ENCODE measurements around the gene UNC5C.

UNC5C gene

DNA sequence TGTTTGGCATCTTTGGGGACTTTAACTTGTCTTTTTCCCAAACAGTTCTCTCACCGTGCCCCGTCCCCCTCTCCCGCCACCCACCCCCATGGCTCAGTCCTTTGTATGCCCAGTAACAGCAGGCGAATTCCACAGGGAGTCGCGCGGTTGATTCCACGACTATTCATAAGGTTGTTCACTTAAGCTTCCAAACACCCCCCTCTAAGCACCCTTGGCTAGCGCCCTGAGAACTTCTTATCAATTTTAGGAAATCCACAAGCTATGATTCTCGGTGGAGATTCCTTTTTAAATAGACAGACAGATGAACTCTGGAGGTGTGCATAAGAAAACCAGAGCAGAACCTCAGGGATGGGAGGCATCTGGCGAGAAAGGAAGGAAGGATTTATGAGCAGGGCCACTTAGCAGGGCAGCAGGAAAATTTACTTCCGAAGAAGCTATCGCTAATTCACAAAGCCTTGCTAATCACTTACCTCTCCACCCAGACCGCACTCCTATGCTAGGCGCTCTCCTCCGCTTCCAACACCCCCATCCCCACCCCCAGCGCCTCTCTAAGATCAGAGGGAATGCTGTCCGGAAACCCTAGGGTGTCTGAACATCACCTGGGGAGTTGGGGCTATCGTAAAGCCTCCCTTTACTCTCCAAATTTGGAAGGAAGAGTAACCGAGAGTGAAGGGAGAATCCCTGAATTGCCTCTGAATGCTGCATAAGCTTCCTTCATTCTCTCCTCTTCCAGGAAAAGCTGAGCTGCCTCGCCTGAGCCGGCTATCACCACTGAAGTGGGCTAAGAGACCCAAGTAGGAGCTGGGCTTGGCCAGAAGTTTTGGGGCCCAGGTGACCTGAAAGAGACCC is 1.7 kb downstream of the UNC5C start:
- DNase-seq (ENCODE audit: low spot score) = no peak
- FAIRE-seq = no peak

DNA sequence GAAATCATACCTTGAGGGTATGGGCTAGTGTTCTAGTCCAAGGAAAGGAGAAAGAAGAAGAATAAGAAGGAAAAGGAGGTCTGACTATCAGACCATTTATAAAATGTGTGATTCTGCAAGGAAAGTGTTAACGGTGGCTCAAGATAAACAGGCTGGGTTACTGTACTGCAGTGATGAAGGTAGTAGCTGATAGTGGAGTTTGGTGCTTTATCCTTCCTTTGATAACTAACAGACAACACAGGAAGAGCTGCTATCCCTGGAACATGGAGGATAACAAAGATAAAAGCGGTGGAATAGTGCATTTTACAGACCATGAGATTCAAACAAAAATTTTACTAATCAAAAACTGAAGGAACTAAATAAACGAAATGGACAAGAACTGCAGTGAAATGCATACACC is 2.6 kb downstream of the UNC5C start:
- DNase-seq (ENCODE audit: low spot score) = no peak
- FAIRE-seq = no peak

GRCh38 chr4:95545546-95545945 is 3.2 kb downstream of the UNC5C start:
- no peak for DNase-seq (ENCODE audit: low spot score)
- FAIRE-seq = no peak

- peak; percentile 13 for FAIRE-seq
- no peak for DNase-seq (ENCODE audit: low spot score)
Measured at GRCh38 chr4:95544113-95545103, 4.4 kb downstream of the UNC5C start.

DNA sequence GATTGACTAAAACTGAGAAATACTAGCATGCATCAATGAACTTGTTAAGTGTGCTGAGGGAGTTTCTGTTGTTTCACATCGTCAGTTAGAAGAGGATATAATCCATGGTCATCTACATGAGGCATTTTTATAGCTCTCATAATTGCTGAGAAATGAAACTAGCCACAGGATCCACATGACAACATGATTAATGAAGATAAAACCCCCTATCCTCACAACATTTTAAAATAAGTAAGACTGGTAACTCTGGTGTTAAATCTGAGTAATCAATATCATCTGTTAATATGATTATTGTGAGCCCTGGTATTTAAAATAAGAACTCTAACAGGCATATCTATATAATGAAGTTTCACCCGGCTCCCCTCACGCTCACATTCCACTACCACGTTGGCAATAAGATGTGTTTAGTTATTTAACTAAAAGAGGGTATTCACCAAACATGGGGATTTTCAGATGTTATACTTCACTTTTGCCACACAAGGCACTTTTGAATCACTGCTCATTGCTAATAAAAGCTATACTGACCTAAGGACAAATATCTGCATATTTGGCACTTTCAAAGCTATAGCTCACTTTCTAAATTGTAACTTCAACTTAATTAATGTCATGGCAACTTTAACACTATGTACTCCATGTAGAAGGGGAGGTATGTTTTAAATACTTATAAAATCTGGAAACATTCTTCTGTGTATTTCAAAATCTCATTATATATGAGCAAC is 6.7 kb downstream of the UNC5C start:
- no peak for FAIRE-seq
- no peak for DNase-seq (ENCODE audit: low spot score)

DNA sequence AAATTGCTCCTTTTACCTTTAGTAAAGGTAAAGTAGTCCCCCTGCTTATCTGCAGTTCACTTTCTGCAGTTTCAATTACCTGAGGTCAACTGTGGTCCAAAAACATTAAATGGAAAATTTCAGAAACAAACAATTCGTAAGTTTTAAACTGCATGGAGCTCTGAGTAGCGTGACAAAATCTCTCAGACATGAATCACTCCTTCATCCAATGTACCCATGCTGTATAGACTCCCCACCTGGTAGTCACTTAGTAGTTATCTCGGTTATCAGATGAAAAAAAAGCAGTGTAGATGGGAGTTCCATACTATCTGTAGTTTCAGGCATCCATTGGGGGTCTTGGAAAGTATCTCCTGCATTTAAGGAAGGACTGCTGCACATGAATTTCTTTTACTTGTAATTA is 7.7 kb downstream of the UNC5C start:
- DNase-seq (ENCODE audit: low spot score) (no peak), FAIRE-seq (no peak)

GRCh38 chr4:95540227-95540626 is 8.5 kb downstream of the UNC5C start:
- no peak for FAIRE-seq

GRCh38 chr4:95539106-95539505 is 9.7 kb downstream of the UNC5C start:
- DNase-seq (ENCODE audit: low spot score) (no peak), FAIRE-seq (no peak)

More at GRCh38 chr4:95540227-95540626, 8.5 kb downstream of the UNC5C start:
- DNase-seq (ENCODE audit: low spot score) = no peak

DNA sequence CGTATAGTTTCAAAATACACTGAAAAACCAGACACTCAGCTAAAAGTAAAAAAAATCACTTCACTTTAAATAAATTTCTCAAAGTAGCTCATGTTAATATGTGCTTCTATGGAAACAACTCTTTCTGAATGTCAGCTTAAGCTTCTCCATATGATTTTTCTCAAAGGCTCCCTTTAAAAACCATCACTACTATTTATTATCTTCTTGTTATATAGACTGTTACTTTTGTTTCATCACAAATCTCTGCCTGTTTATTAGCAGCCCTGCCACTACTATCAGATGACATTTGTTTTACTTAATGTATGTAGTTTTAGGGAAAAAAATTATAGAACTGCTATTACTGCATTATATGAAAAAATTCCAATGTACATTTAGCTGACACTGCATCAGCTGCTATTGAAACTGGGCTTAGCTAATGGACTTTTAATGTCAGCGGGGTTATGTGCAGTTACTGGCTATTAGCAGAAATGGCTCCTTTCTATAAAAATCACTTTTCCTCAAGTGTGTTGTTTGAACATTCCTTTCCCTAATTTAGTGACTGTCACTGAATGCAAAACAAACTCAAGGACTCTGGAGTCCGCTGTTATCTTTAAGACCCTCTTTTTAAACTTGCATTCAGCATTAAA is 10.8 kb downstream of the UNC5C start:
- FAIRE-seq (no peak), DNase-seq (ENCODE audit: low spot score) (no peak)

- no peak for FAIRE-seq
Measured at GRCh38 chr4:95537191-95537590, 11.6 kb downstream of the UNC5C start.

GRCh38 chr4:95536650-95537049 is 12.1 kb downstream of the UNC5C start:
- no peak for DNase-seq (ENCODE audit: low spot score)

More at GRCh38 chr4:95537191-95537590, 11.6 kb downstream of the UNC5C start:
- DNase-seq (ENCODE audit: low spot score) = no peak

GRCh38 chr4:95535180-95535579 is 13.6 kb downstream of the UNC5C start:
- FAIRE-seq = no peak

More at GRCh38 chr4:95536650-95537049, 12.1 kb downstream of the UNC5C start:
- FAIRE-seq = no peak

DNA sequence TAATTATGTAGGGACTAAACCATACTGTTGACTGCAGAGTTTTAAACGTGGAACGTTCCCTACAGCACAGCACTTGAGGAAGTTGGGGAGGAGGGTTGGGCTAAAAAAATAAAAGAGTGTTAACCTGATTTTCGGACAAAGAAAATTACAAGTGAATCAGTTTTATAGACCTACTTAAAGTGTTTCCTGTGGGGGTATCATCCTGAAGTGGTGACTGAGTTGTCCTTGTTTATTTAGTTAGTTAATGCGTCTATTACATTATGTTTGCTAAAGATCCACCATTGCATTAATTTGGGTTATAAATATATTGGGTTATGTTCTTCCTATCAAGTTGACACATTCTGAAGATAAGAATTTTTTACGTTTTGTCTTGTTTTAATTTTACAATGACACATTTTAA is 14.7 kb downstream of the UNC5C start:
- FAIRE-seq = no peak
- no peak for DNase-seq (ENCODE audit: low spot score)

More at GRCh38 chr4:95535180-95535579, 13.6 kb downstream of the UNC5C start:
- no peak for DNase-seq (ENCODE audit: low spot score)

DNA sequence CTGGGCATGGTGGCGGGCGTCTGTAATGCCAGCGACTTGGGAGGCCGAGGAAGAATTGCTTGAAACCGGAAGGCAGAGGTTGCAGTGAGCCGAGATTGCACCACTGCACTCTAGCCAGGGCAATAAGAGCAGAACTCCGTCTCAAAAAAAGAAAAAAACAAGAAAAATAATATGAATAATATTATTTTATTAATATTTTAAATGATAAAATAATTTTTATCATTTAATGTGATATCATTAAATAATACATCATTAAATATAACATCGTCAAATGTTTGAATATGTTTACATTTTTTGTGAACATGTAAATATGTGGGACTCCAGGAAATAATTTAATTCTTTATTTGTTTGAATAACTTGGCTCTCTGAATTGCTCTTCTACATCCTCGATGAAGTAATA is 15.5 kb downstream of the UNC5C start:
- no peak for DNase-seq (ENCODE audit: low spot score)
- no peak for FAIRE-seq

GRCh38 chr4:95532305-95532704 is 16.5 kb downstream of the UNC5C start:
- no peak for DNase-seq (ENCODE audit: low spot score)
- no peak for FAIRE-seq

GRCh38 chr4:95531141-95531540 is 17.6 kb downstream of the UNC5C start:
- DNase-seq (ENCODE audit: low spot score) (no peak), FAIRE-seq (no peak)

DNA sequence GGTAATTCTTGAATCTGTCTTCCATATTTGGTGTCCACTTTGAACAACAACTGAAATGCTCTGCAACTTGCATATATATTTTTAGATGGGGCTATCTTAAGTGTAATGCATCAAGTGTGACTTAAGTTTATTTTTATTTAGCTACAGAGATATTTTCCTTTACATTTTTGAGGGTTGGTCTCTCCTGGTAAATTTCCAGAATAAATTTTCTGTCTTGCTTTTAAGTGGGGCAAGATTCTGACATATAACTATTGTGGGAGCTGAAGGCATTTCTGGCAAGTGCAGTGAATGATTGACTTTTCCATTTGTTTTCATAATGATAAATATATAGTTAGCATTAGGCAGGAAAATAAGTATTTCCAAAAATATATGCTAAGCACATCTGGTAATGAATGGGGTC is 18.8 kb downstream of the UNC5C start:
- FAIRE-seq = no peak
- no peak for DNase-seq (ENCODE audit: low spot score)

- FAIRE-seq = no peak
- no peak for DNase-seq (ENCODE audit: low spot score)
Measured at GRCh38 chr4:95528388-95528948, 20.3 kb downstream of the UNC5C start.

- no peak for FAIRE-seq
- DNase-seq (ENCODE audit: low spot score) = no peak
Measured at GRCh38 chr4:95526075-95526474, 22.7 kb downstream of the UNC5C start.

GRCh38 chr4:95524729-95525128 is 24.0 kb downstream of the UNC5C start:
- no peak for FAIRE-seq

DNA sequence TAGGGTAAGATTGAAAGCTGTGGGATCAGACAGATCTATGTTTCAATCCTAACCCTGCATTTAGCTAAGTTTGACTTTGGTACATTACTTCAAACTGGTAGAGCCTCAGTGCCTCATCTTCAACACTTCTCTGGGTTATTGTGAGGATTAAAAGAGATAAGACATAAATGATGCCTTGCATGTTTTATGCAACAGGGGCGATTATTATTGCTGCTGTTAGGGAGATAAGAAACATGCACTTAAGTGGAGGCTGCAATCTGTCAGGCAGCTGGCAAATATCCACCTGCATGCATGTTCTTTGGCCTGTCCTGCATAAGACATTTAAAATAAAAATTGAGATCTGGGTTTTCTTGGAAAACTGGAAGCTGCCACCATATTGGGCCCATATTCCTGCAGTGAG is 24.6 kb downstream of the UNC5C start:
- no peak for FAIRE-seq
- no peak for DNase-seq (ENCODE audit: low spot score)

More at GRCh38 chr4:95524729-95525128, 24.0 kb downstream of the UNC5C start:
- no peak for DNase-seq (ENCODE audit: low spot score)
